Stimulated activated CD8-positive, alpha-beta memory T cell treated with anti-CD3 and anti-CD28 coated beads, Interleukin-7, amount 100 ng/mL, for 4 hours (primary cell): ENCODE measurements around the gene DPP4.
"Not testable (repeated sequence)": the region's sequence is repeated elsewhere in the genome, so short reads cannot be mapped to it uniquely, and the experiment has no call there.

Source experiments
- DNase-seq, 2 donors: peaks; one replicate each; pipeline ENCODE4 v3.0.0-alpha.2; 2020; ENCODE audit warnings: low read depth in 2 of 2

DPP4 gene

GRCh38 chr2:161955211-161955610, 118.8 kb downstream of the DPP4 start:
- no peak for DNase-seq

GRCh38 chr2:161954103-161954502, 119.9 kb downstream of the DPP4 start:
- no peak for DNase-seq

DNA sequence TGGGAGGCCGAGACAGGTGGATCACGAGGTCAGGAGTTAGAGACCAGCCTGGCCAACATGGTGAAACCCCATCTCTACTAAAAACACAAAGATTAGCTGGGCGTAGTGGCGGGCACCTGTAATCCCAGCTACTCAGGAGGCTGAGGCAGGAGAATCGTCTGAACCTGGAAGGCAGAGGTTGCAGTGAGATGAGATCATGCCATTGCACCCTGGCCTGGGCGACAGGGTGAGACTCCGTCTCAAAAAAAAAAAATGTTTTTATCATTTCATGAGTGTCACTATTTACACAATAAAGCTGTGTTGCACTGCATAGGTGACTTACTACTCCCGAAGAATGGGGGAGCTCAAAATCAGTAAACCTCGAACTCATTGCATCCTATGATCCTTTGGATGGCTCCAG, 120.6 kb downstream of the DPP4 start:
- not testable (repeated sequence) for DNase-seq

DNA sequence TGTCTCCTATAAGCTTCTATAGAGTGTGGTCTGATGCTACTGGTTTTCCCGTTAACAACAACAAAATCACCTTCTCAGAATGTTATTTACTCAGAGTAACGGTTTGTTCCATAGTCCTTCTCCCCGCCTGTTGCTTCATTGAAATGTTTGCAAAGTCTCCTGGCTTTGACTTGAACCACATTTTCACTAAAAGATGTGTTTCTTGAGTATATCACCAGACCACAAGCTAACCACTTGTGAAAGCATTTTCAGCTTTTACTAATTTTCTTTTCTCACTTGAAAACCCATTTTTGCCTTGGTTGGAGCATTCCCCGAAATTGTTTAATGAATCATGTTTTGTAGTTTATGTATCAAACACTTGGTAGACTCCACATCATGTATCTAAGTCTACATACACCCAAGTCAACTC, 121.2 kb downstream of the DPP4 start:
- no peak for DNase-seq

GRCh38 chr2:161947836-161948235, 126.2 kb downstream of the DPP4 start:
- DNase-seq: no peak

DNA sequence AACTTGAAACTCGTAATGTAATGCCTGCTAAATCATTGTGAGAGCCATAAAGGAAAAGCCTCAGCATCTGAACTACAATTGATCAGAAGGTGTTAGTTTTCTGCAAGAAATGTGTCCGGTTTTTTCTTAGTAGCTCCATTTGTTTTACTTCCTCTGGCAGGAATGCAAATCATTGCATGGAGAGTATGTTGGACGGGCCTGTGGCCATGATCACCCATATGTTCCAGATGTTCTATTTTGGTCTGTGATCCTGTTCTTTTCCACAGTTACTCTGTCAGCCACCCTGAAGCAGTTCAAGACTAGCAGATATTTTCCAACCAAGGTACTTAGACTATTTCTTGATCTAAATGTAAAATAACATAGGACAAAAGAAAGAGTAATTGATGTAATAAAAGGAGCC, 126.6 kb downstream of the DPP4 start:
- no peak for DNase-seq

GRCh38 chr2:161946489-161947107, 127.4 kb downstream of the DPP4 start:
- DNase-seq: no peak

DNA sequence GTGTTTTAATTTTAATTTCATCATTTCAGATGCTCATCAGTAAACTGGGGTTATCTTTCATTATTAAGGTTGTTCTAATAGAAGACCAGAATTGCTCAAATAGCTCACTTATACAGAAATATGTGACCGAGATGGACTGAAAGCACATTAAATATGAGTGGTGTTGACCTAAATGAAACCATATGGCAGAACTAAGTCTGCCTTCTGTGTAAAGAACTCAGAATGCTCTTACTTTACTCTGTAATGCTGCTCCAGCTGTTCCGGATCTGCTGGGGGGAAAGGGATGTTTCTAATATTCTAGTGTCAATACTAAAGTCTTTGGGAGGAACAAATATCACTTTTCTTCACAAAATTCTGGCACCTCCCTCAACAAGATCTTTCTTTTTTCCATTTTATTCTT, 131.0 kb downstream of the DPP4 start:
- DNase-seq: no peak
